Mesendoderm (in vitro differentiated cells): Measurements from ENCODE around the gene PTGES3L.

Source experiments
- DNase-seq: peaks from one replicate; pipeline ENCODE4 v3.0.0; 2013
- H2AK5ac ChIP-seq: 2 replicates; pipeline ENCODE4 v1.6.1; 2013; ENCODE audit warnings: low read length, inconsistent platforms
- H2BK120ac ChIP-seq: 2 replicates; pipeline ENCODE4 v1.6.1; 2013; ENCODE audit warnings: low read depth, mild to moderate bottlenecking, low read length, moderate library complexity, mixed read lengths
- H2BK15ac ChIP-seq: replicated peaks from 2 replicates; pipeline ENCODE4 v1.6.1; 2013; ENCODE audit warnings: low read depth, mild to moderate bottlenecking, moderate library complexity
- H2BK5ac ChIP-seq: 2 replicates; pipeline ENCODE4 v1.6.1; 2013; ENCODE audit warnings: low read length, inconsistent platforms
- H3K18ac ChIP-seq: 2 replicates; pipeline ENCODE4 v1.6.1; 2013; ENCODE audit warnings: mild to moderate bottlenecking, low read length, mixed read lengths
- H3K23ac ChIP-seq: one replicate; pipeline ENCODE4 v1.6.1; 2013; ENCODE audit warnings: low read length
- H3K27ac ChIP-seq: 2 replicates; pipeline ENCODE4 v1.5.1; 2013; ENCODE audit warnings: low read depth, mild to moderate bottlenecking, inconsistent platforms, low read length, moderate library complexity
- H3K27me3 ChIP-seq: 2 replicates; pipeline ENCODE4 v1.6.1; 2013; ENCODE audit warnings: low read length, control low read depth, mild to moderate bottlenecking, inconsistent platforms; ENCODE audit not compliant: insufficient read depth, poor library complexity
- H3K36me3 ChIP-seq: 2 replicates; pipeline ENCODE4 v1.6.1; 2013; ENCODE audit warnings: low read length, inconsistent platforms; ENCODE audit not compliant: control insufficient read depth, insufficient read depth
- H3K4ac ChIP-seq: one replicate; pipeline ENCODE4 v1.6.1; 2013; ENCODE audit warnings: low read depth, mild to moderate bottlenecking, low read length, moderate library complexity
- H3K4me1 ChIP-seq: 2 replicates; pipeline ENCODE4 v1.6.1; 2013; ENCODE audit warnings: low read depth, low read length, inconsistent platforms; ENCODE audit not compliant: control insufficient read depth
- H3K4me2 ChIP-seq: 2 replicates; pipeline ENCODE4 v1.6.1; 2013; ENCODE audit warnings: low read length
- H3K4me3 ChIP-seq: 2 replicates; pipeline ENCODE4 v1.5.1; 2013; ENCODE audit warnings: mild to moderate bottlenecking, low read length
- H3K56ac ChIP-seq: one replicate; pipeline ENCODE4 v1.6.1; 2013; ENCODE audit warnings: low read length
- H3K79me1 ChIP-seq: 2 replicates; pipeline ENCODE4 v1.6.1; 2013; ENCODE audit warnings: low read length, inconsistent platforms
- H3K79me2 ChIP-seq: 2 replicates; pipeline ENCODE4 v1.6.1; 2013; ENCODE audit warnings: mild to moderate bottlenecking, low read length; ENCODE audit not compliant: control insufficient read depth, insufficient read depth
- H3K9ac ChIP-seq: 2 replicates; pipeline ENCODE4 v1.6.1; 2013; ENCODE audit warnings: low read length, inconsistent platforms
- H4K5ac ChIP-seq: one replicate; pipeline ENCODE4 v1.6.1; 2013; ENCODE audit warnings: low read length
- H4K8ac ChIP-seq: one replicate; pipeline ENCODE4 v1.6.1; 2013; ENCODE audit warnings: low read depth, mild to moderate bottlenecking, control low read depth, low read length, moderate library complexity
- WGBS: extraction: QIAGEN DNeasy Blood & Tissue Kit; methylation state at CpG from one replicate; pipeline ENCODE4 v1.1.7; 2013; ENCODE audit warnings: low lambda C conversion rate, missing lambda C conversion rate; ENCODE audit not compliant: insufficient coverage; ENCODE audit errors: extremely low coverage; 5-methylcytosine and 5-hydroxymethylcytosine counted together

PTGES3L gene

DNA sequence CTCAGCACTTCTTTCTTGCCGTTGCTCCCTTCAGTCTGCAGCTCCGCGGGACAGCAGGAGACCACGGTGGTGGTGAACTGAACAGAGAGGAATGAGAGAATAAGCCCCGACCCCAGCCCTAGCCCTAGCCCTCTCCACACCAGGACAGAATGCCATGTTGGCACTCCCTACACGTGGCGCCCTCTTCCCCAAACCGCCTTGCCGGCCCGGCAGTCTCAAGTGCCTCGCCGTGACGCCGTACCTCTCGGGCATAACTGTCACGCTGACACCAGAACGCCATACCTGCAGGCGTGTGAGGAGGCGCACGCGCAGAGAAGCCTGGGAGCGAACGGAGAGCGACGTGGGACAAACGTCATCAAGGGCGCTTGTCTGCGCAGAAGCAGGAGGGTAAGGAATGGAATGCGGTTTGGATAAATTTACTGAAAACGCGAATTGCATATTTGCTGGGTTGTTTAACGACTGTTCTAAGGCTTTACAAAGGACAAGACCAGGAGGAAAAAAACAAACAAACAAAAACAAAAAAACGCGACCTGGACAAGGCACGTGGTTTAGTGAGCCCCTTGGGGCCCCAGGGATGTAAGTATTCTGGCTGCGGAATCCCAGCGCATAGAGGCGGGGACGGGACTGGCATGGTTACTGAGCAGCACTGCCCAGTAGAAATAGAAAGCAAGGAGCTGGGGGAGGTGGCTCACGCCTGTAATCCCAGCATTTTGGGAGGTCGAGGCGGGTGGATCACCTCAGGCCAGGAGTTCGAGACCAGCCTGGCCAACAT lies 15.5 kb downstream of the PTGES3L start, which contains the start of gene AARSD1:
TSS of gene AARSD1 (minus strand) at position 294 of the 772 bp plus-strand sequence. CDS start at position 280, 14 bp downstream.
- Histone ChIP-seq H3K4me2 (peak within 1 kb of the TSS; percentile 97), H3K4me1 (peaks cover 2% of the 10 kb centered on the region), H3K56ac (peak within 1 kb of the TSS; percentile 96), H3K36me3 (peaks cover 4% of the 10 kb centered on the region), H3K9ac (peak within 1 kb of the TSS; percentile 94), H2BK15ac (no peak within 1 kb of the TSS), H3K4ac (peak within 1 kb of the TSS; percentile 57), H2AK5ac (peak within 1 kb of the TSS; percentile 22), H3K4me3 (peak within 1 kb of the TSS; percentile 95), H2BK5ac (no peak within 1 kb of the TSS), H4K5ac (no peak within 1 kb of the TSS), H2BK120ac (no peak within 1 kb of the TSS), H3K79me1 (peaks cover 6% of the 10 kb centered on the region), H3K79me2 (peaks cover 7% of the 10 kb centered on the region), H3K23ac (no peak within 1 kb of the TSS), H3K27me3 (no peaks in the 10 kb centered on the region), H4K8ac (no peak within 1 kb of the TSS), H3K27ac (no peak within 1 kb of the TSS), H3K18ac (peak within 1 kb of the TSS; percentile 29)
- no CpG with 5 or more reads among the region's 43 CpGs for WGBS
- DNase-seq: peak; percentile 98

DNA sequence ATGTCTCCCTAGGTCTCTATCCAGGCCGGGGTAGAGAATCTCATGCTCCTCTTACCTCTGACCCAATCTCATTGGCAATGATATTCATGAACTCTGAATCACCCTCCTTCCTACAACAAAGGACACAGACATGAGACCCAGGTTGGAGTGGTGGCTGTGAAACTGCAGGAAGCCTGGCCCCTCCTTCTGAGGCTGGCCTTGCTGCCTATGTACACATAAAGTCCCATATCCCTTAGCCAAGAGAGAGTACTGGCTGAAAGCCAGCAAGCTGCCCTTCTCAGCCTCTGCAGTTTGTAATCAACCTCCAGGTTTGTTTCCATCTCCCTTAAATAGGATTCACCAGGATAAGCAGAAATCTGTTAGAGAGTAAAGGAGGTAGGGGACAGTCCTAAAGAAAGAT lies 26.2 kb downstream of the PTGES3L start:
- no CpG with 5 or more reads among the region's 1 CpG for WGBS
- H3K36me3 ChIP-seq: peaks cover 16% of the 10 kb centered on the region

DNA sequence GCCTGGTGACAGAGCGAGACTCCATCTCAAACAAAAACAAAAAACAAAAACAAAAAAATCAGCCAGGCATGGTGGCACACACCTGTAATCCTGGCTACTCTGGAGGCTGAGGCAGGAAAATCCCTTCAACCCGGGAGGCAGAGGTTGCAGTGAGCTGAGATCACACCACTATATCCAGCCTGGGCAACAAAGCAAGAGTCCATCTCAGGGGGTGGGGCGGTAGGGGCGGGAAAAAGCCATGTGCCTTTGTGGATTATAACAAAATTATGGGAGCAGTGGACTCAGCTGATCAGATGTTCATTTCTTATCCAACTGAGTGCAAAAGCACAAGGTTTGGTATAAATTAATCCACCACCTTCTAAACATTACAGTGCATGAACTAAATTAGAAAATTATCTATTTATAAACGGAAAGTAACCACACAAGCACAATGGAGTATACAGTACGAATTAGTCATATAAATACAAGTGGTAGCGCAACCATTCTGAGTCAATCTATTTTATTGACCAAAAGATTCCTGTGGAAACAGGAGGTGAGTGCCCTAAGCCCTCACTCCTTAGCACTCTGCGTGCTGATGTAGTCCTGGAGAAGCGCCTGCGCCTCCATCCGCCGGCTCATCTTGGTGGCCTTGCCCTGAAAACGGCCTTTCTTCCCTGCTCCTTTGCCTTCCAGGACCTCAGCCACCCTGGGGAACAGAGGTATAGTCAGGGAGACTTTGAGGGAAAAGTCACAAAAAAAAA lies 29.7 kb downstream of the PTGES3L start:
- Histone ChIP-seq H2BK120ac (no peak overlapping the region), H3K4ac (no peak overlapping the region), H3K4me1 (no peaks in the 10 kb centered on the region), H2BK15ac (no peak overlapping the region), H3K18ac (no peak overlapping the region), H2BK5ac (no peak overlapping the region), H3K36me3 (peaks cover 5% of the 10 kb centered on the region), H4K8ac (no peak overlapping the region), H3K27me3 (no peaks in the 10 kb centered on the region), H3K79me1 (no peaks in the 10 kb centered on the region), H3K9ac (no peak overlapping the region), H3K4me3 (no peak overlapping the region), H3K79me2 (no peaks in the 10 kb centered on the region), H3K27ac (no peak overlapping the region), H4K5ac (no peak overlapping the region), H3K56ac (no peak overlapping the region), H2AK5ac (no peak overlapping the region), H3K23ac (no peak overlapping the region), H3K4me2 (no peak overlapping the region)
- no peak for DNase-seq
- no CpG with 5 or more reads among the region's 13 CpGs for WGBS

More for the DNA sequence above, 26.2 kb downstream of the PTGES3L start:
- Histone ChIP-seq H3K79me2 (no peaks in the 10 kb centered on the region), H3K4me1 (no peaks in the 10 kb centered on the region), H2AK5ac (no peak overlapping the region), H3K23ac (no peak overlapping the region), H3K4me2 (no peak overlapping the region), H3K27ac (no peak overlapping the region), H3K4me3 (no peak overlapping the region), H3K27me3 (no peaks in the 10 kb centered on the region), H3K9ac (no peak overlapping the region), H3K4ac (no peak overlapping the region), H4K5ac (no peak overlapping the region), H2BK15ac (no peak overlapping the region), H3K18ac (no peak overlapping the region), H4K8ac (no peak overlapping the region), H2BK120ac (no peak overlapping the region), H3K79me1 (no peaks in the 10 kb centered on the region), H3K56ac (no peak overlapping the region), H2BK5ac (no peak overlapping the region)
- no peak for DNase-seq

DNA sequence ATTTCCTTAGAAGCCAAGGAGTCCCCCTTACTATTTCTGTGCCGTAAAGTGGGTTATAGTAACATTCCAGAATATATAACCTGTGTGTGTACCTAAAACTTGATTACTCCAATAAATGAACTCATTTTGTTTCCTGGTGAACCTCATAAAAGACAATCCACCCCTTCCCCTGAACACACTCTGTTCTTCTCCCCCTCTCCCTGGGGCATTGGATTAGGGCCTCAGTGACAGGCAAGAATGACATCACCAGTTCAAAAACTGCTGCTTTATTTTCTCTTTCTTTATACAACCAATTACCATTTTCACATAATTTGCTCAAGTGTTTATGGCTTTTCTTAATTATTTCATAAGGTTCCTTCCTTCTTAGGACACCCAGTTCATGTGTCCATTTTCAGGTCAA lies 33.1 kb downstream of the PTGES3L start:
- Histone ChIP-seq H3K9ac (no peak overlapping the region), H3K27me3 (no peaks in the 10 kb centered on the region), H3K4ac (no peak overlapping the region), H3K4me1 (no peaks in the 10 kb centered on the region), H3K36me3 (peaks cover 2% of the 10 kb centered on the region), H3K79me2 (no peaks in the 10 kb centered on the region), H2BK5ac (no peak overlapping the region), H3K23ac (no peak overlapping the region), H2AK5ac (no peak overlapping the region), H4K8ac (no peak overlapping the region), H2BK120ac (no peak overlapping the region), H3K56ac (no peak overlapping the region), H4K5ac (no peak overlapping the region), H2BK15ac (no peak overlapping the region), H3K18ac (no peak overlapping the region), H3K4me3 (no peak overlapping the region), H3K27ac (no peak overlapping the region), H3K79me1 (no peaks in the 10 kb centered on the region), H3K4me2 (no peak overlapping the region)
- WGBS: no CpG with 5 or more reads among the region's 1 CpG
- DNase-seq: no peak

DNA sequence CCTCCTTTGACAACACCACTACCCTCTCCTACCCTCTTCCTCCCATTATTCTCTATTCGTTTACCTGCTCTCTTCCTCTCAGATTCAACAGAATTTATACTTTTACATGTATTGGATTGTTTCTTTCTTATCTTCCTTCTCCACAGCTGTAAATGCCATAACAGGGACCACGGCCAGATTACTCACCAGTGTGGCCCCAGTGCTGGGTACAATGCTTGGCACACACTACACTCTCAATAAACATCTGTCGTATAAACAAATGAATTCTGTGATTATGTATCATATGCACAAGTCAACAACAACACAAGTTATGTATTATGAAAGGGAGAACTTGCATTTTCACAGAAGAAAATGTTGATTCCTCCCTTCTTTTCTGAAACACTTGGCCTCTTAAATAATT lies 35.7 kb downstream of the PTGES3L start:
- Histone ChIP-seq H2BK15ac (no peak overlapping the region), H3K4ac (no peak overlapping the region), H3K4me1 (no peaks in the 10 kb centered on the region), H2BK120ac (no peak overlapping the region), H3K79me2 (no peaks in the 10 kb centered on the region), H4K5ac (no peak overlapping the region), H4K8ac (no peak overlapping the region), H3K4me2 (no peak overlapping the region), H3K9ac (no peak overlapping the region), H3K79me1 (no peaks in the 10 kb centered on the region), H3K23ac (no peak overlapping the region), H2AK5ac (no peak overlapping the region), H3K27ac (no peak overlapping the region), H3K56ac (no peak overlapping the region), H3K18ac (no peak overlapping the region), H3K27me3 (no peaks in the 10 kb centered on the region), H3K4me3 (no peak overlapping the region), H3K36me3 (no peaks in the 10 kb centered on the region), H2BK5ac (no peak overlapping the region)
- 100% methylated on average over 1 of the region's 3 CpGs for WGBS
- no peak for DNase-seq
